ENCODE data around the gene TSEN34. TPM values are rescaled to one million over a fixed set of nuclear protein-coding genes. Genes with fewer than 3 reads are reported as not detected.
A peak's percentile ranks its signal among the peaks of the same experiment; 100 is the strongest.

The TSEN34 gene
- total and polyA plus RNA-seq, 2 donors (not counting 1 experiment from before 2014, with no cell fraction given), result 22.5 to 57.8 TPM

DNA sequence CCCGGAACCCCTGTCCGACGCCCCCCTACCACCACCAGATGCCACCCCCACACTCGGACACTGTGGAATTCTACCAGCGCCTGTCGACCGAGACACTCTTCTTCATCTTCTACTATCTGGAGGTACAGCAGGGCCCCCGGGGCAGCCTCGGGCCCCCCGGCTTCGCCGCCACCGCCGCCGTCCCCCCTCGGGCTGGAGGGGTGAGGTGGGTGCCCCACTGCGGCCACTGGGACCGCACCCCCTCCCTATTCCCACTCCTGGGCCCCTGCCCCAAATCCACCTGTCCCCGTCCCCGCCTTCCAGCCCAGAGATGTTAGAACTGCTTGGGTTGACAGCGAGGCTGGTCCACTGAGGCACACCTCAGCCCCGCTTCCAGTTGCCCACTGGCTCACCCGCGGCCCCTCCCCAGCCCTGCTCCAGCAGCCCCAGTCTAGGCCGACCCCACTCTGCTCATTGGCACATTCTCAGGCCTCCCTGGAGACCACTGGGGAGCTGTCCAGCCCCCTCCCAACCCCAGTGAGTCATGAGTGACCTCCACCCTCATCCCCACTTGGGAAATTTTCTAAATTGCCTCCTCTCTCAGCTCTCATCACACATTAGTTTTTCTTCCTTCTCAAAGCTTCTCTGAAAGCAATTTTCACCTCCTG lies 38.1 kb upstream of the TSEN34 start:
- Histone ChIP-seq H3K4me1 (ENCODE audit: control insufficient read depth, extremely low read depth, insufficient read depth, low read length) (peaks cover 10% of the 10 kb centered on the region), H3K9me3 (ENCODE audit: control insufficient read depth, insufficient read depth, low read depth, low read length) (no peaks in the 10 kb centered on the region), H3K4me3 (replicated peaks in 1 of 4; ENCODE audit: control extremely low read depth in 1 of 4, insufficient read depth in 1 of 4, low read depth in 3 of 4, low read length in 4 of 4) (no peak overlapping the region), H4K20me1 (ENCODE audit: control insufficient read depth, extremely low read depth, insufficient read depth, low read length) (no peaks in the 10 kb centered on the region), H3K4me2 (ENCODE audit: extremely low read depth, insufficient read depth, low read length) (no peak overlapping the region), H3K79me2 (ENCODE audit: control insufficient read depth, insufficient read depth, low read length) (peaks cover 1% of the 10 kb centered on the region), H2AFZ (ENCODE audit: low read length) (no peak overlapping the region), H3K9ac (ENCODE audit: insufficient read depth, low read length) (peak overlapping the region; percentile 7), H3K36me3 (ENCODE audit: control insufficient read depth, insufficient read depth, low read length) (peaks cover 50% of the 10 kb centered on the region), H3K27ac (ENCODE audit: insufficient read depth, low read length) (no peak overlapping the region), H3K27me3 (ENCODE audit: control insufficient read depth, insufficient read depth, low read length) (no peaks in the 10 kb centered on the region)
- DNase-seq (ENCODE audit: low read depth in 2 of 2), result no peak
- TF ChIP-seq, protein P1, sequence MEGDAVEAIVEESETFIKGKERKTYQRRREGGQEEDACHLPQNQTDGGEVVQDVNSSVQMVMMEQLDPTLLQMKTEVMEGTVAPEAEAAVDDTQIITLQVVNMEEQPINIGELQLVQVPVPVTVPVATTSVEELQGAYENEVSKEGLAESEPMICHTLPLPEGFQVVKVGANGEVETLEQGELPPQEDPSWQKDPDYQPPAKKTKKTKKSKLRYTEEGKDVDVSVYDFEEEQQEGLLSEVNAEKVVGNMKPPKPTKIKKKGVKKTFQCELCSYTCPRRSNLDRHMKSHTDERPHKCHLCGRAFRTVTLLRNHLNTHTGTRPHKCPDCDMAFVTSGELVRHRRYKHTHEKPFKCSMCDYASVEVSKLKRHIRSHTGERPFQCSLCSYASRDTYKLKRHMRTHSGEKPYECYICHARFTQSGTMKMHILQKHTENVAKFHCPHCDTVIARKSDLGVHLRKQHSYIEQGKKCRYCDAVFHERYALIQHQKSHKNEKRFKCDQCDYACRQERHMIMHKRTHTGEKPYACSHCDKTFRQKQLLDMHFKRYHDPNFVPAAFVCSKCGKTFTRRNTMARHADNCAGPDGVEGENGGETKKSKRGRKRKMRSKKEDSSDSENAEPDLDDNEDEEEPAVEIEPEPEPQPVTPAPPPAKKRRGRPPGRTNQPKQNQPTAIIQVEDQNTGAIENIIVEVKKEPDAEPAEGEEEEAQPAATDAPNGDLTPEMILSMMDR (conservative IDR thresholded peaks at IDR 0.05 in 1 of 2, IDR thresholded peaks at IDR 0.05 in 1 of 2; ENCODE audit: low read depth in 1 of 2, low read length in 2 of 2), result no peak
- TF ChIP-seq EZH2 (IDR thresholded peaks at IDR 0.05; ENCODE audit: low read length, missing control alignments), result no peak

DNA sequence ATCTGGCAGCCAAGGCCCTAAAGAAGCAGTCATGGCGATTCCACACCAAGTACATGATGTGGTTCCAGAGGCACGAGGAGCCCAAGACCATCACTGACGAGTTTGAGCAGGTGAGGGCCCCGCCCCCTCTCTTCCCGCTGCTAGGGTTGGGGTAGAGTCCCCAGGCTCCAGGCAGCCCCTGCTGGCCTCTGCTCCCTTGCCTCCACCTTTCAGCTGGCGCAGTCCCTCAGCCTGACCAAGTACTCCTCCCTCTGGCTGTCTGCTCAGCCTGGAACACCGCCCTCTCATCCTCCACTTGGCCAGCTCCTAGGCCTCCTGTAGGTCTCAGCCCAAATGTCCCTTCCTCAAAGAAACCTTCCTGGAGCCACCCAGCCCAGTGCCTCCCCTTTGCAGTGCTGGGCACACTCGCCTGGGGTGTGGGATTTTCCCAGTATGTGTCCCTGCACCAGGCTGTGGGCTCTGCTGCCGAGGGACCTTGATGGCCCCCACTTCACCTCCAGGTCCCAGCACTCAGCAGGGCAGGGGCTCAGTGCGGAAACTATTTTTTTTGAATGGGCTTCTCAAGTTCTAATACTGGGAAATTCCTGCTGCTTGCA lies 37.3 kb upstream of the TSEN34 start:
- Histone ChIP-seq H3K9ac (ENCODE audit: insufficient read depth, low read length) (no peak overlapping the region), H2AFZ (ENCODE audit: low read length) (no peak overlapping the region), H3K4me1 (ENCODE audit: control insufficient read depth, extremely low read depth, insufficient read depth, low read length) (peaks cover 18% of the 10 kb centered on the region), H3K27me3 (ENCODE audit: control insufficient read depth, insufficient read depth, low read length) (no peaks in the 10 kb centered on the region), H3K79me2 (ENCODE audit: control insufficient read depth, insufficient read depth, low read length) (peaks cover 6% of the 10 kb centered on the region), H3K27ac (ENCODE audit: insufficient read depth, low read length) (peak overlapping the region; percentile 44), H4K20me1 (ENCODE audit: control insufficient read depth, extremely low read depth, insufficient read depth, low read length) (no peaks in the 10 kb centered on the region), H3K36me3 (ENCODE audit: control insufficient read depth, insufficient read depth, low read length) (peaks cover 48% of the 10 kb centered on the region), H3K9me3 (ENCODE audit: control insufficient read depth, insufficient read depth, low read depth, low read length) (no peaks in the 10 kb centered on the region), H3K4me2 (ENCODE audit: extremely low read depth, insufficient read depth, low read length) (no peak overlapping the region), H3K4me3 (replicated peaks in 1 of 4; ENCODE audit: control extremely low read depth in 1 of 4, insufficient read depth in 1 of 4, low read depth in 3 of 4, low read length in 4 of 4) (no peak overlapping the region)
- no peak for DNase-seq (ENCODE audit: low read depth in 2 of 2)
- TF ChIP-seq, protein P1 (conservative IDR thresholded peaks at IDR 0.05 in 1 of 2, IDR thresholded peaks at IDR 0.05 in 1 of 2; ENCODE audit: low read depth in 1 of 2, low read length in 2 of 2), result no peak
- TF ChIP-seq EZH2 (IDR thresholded peaks at IDR 0.05; ENCODE audit: low read length, missing control alignments), result no peak

DNA sequence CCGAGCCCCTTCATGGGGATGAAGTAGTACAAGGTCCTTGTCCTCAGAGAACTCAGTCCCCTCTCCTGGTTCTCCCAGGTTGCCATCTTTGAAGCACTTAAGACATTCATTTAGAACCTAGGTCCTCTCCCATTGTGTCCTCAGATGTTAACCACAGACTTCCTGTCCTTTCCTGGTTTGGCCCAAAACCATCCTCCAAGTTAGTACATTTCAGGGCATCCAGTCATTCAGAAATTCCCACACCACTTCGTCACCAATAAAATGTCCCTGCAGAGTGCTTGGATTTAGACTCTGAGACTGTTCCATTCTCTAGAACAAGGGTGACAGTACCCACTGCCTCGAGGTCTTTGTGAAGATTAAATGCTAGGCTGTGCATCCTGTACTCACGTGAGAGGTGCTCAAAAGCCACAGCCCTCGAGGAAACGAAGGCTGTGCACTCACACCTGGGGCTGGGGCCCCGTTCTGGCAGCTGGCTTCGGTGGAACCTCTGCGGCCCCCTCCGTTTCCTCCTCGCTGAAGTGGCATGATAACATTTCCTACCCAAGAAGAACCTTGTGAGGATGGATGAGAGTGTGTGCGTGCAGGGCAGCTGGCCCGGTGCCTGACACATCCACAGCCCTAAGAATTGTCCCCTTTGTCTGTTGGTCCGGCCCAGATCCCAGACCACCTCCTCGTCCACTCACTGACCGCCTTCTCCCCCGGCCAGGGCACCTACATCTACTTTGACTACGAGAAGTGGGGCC lies 36.3 kb upstream of the TSEN34 start:
- peak in 1 of 2 donors; percentile 67 for DNase-seq (ENCODE audit: low read depth in 2 of 2)
- Histone ChIP-seq H3K4me3 (replicated peaks in 1 of 4; ENCODE audit: control extremely low read depth in 1 of 4, insufficient read depth in 1 of 4, low read depth in 3 of 4, low read length in 4 of 4) (no peak overlapping the region), H3K9ac (ENCODE audit: insufficient read depth, low read length) (no peak overlapping the region), H3K27me3 (ENCODE audit: control insufficient read depth, insufficient read depth, low read length) (no peaks in the 10 kb centered on the region), H3K4me1 (ENCODE audit: control insufficient read depth, extremely low read depth, insufficient read depth, low read length) (peaks cover 22% of the 10 kb centered on the region), H3K79me2 (ENCODE audit: control insufficient read depth, insufficient read depth, low read length) (peaks cover 8% of the 10 kb centered on the region), H2AFZ (ENCODE audit: low read length) (no peak overlapping the region), H4K20me1 (ENCODE audit: control insufficient read depth, extremely low read depth, insufficient read depth, low read length) (no peaks in the 10 kb centered on the region), H3K27ac (ENCODE audit: insufficient read depth, low read length) (peak overlapping the region; percentile 44), H3K36me3 (ENCODE audit: control insufficient read depth, insufficient read depth, low read length) (peaks cover 47% of the 10 kb centered on the region), H3K9me3 (ENCODE audit: control insufficient read depth, insufficient read depth, low read depth, low read length) (no peaks in the 10 kb centered on the region), H3K4me2 (ENCODE audit: extremely low read depth, insufficient read depth, low read length) (no peak overlapping the region)
- TF ChIP-seq EZH2 (IDR thresholded peaks at IDR 0.05; ENCODE audit: low read length, missing control alignments), result no peak
- TF ChIP-seq, protein P1 (conservative IDR thresholded peaks at IDR 0.05 in 1 of 2, IDR thresholded peaks at IDR 0.05 in 1 of 2; ENCODE audit: low read depth in 1 of 2, low read length in 2 of 2), result no peak

Data from fibroblast of lung (primary cell).